ENCODE data around the gene TNFRSF4. TPM values are rescaled to one million over a fixed set of nuclear protein-coding genes. Genes with fewer than 3 reads are reported as not detected.
A peak's percentile ranks its signal among the peaks of the same experiment; 100 is the strongest.

The TNFRSF4 gene
- total and polyA plus RNA-seq, 2 of the 13 experiments (the other 11 are each of a cell fraction or from before 2014, with no cell fraction given): not detected

DNA sequence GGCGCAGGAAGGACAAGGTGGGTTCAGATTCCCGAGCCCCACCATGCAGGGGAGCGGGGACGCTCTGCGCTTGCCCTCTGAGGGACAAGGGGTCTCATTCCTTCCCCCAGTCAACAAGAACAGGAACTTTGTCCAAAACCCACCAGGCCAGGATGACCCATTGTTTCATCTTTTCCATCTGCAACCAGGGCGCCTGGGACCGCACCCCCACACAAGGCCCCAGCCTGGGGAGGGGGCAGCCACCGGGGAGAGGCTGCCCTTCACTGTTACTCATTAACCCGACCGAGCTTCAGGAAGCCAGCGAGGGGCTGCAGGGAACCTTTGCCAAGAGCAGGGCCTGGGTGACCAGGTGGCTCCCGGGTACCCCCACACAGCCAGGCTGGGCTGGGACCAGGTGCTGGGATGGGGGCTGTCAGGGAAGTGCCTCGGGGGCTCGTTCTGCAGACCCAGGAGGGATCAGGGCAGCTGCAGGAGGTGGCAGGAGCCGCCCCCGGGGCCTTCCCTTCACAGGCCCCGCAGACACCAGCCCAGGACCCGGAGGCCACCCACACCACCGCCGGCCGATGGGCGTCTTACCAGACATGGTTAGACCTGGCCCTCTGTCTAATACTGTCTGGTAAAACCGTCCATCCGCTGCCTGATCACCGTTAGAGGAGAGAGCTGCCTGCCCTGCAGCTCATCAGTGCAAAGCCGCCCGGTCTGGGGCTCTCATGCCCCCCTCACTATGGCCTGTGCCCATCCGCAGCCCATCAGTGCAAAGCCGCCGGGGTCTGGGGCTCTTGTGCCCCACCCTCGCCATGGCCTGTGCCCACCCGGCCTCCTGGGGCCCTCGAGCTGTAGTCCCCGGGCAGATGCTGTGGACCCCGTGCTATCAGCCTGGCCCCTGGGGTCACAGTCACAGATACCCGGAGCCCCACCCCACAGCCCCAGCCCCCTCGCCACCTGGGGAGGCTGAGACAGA lies 45.2 kb downstream of the TNFRSF4 start (continued):
- TF ChIP-seq, protein P1, sequence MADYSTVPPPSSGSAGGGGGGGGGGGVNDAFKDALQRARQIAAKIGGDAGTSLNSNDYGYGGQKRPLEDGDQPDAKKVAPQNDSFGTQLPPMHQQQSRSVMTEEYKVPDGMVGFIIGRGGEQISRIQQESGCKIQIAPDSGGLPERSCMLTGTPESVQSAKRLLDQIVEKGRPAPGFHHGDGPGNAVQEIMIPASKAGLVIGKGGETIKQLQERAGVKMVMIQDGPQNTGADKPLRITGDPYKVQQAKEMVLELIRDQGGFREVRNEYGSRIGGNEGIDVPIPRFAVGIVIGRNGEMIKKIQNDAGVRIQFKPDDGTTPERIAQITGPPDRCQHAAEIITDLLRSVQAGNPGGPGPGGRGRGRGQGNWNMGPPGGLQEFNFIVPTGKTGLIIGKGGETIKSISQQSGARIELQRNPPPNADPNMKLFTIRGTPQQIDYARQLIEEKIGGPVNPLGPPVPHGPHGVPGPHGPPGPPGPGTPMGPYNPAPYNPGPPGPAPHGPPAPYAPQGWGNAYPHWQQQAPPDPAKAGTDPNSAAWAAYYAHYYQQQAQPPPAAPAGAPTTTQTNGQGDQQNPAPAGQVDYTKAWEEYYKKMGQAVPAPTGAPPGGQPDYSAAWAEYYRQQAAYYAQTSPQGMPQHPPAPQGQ (CRISPR knock-in tag; IDR thresholded peaks at IDR 0.05; ENCODE audit: borderline replicate concordance): no peak
- TF ChIP-seq SRY (CRISPR knock-in tag; IDR thresholded peaks at IDR 0.05): no peak
- TF ChIP-seq ZNF788 (CRISPR knock-in tag; IDR thresholded peaks at IDR 0.05; ENCODE audit: borderline replicate concordance): no peak
- TF ChIP-seq ZNF737 (CRISPR knock-in tag; IDR thresholded peaks at IDR 0.05; ENCODE audit: borderline replicate concordance): no peak
- no peak for TF ChIP-seq NR2F1 (CRISPR knock-in tag; IDR thresholded peaks at IDR 0.05)
- TF ChIP-seq ZNF510 (CRISPR knock-in tag; IDR thresholded peaks at IDR 0.05; ENCODE audit: low read depth): no peak
- TF ChIP-seq SETDB1 (CRISPR knock-in tag; IDR thresholded peaks at IDR 0.05; ENCODE audit: borderline replicate concordance): no peak
- TF ChIP-seq ELK4 (CRISPR knock-in tag; IDR thresholded peaks at IDR 0.05; ENCODE audit: borderline replicate concordance): no peak
- no peak for TF ChIP-seq KMT2B (CRISPR knock-in tag; IDR thresholded peaks at IDR 0.05)
- no peak for TF ChIP-seq ZBTB20 (CRISPR knock-in tag; IDR thresholded peaks at IDR 0.05; ENCODE audit: borderline replicate concordance, low read depth)
- TF ChIP-seq ELF4 (CRISPR knock-in tag; IDR thresholded peaks at IDR 0.05; ENCODE audit: borderline replicate concordance): no peak
- 0 out of 2 replicates have a peak, but pooled peaks have one; percentile 18 for TF ChIP-seq MYC (CRISPR knock-in tag; IDR thresholded peaks at IDR 0.05; ENCODE audit: borderline replicate concordance)
- TF ChIP-seq MED13 (CRISPR knock-in tag; IDR thresholded peaks at IDR 0.05): no peak
- TF ChIP-seq, protein P2, sequence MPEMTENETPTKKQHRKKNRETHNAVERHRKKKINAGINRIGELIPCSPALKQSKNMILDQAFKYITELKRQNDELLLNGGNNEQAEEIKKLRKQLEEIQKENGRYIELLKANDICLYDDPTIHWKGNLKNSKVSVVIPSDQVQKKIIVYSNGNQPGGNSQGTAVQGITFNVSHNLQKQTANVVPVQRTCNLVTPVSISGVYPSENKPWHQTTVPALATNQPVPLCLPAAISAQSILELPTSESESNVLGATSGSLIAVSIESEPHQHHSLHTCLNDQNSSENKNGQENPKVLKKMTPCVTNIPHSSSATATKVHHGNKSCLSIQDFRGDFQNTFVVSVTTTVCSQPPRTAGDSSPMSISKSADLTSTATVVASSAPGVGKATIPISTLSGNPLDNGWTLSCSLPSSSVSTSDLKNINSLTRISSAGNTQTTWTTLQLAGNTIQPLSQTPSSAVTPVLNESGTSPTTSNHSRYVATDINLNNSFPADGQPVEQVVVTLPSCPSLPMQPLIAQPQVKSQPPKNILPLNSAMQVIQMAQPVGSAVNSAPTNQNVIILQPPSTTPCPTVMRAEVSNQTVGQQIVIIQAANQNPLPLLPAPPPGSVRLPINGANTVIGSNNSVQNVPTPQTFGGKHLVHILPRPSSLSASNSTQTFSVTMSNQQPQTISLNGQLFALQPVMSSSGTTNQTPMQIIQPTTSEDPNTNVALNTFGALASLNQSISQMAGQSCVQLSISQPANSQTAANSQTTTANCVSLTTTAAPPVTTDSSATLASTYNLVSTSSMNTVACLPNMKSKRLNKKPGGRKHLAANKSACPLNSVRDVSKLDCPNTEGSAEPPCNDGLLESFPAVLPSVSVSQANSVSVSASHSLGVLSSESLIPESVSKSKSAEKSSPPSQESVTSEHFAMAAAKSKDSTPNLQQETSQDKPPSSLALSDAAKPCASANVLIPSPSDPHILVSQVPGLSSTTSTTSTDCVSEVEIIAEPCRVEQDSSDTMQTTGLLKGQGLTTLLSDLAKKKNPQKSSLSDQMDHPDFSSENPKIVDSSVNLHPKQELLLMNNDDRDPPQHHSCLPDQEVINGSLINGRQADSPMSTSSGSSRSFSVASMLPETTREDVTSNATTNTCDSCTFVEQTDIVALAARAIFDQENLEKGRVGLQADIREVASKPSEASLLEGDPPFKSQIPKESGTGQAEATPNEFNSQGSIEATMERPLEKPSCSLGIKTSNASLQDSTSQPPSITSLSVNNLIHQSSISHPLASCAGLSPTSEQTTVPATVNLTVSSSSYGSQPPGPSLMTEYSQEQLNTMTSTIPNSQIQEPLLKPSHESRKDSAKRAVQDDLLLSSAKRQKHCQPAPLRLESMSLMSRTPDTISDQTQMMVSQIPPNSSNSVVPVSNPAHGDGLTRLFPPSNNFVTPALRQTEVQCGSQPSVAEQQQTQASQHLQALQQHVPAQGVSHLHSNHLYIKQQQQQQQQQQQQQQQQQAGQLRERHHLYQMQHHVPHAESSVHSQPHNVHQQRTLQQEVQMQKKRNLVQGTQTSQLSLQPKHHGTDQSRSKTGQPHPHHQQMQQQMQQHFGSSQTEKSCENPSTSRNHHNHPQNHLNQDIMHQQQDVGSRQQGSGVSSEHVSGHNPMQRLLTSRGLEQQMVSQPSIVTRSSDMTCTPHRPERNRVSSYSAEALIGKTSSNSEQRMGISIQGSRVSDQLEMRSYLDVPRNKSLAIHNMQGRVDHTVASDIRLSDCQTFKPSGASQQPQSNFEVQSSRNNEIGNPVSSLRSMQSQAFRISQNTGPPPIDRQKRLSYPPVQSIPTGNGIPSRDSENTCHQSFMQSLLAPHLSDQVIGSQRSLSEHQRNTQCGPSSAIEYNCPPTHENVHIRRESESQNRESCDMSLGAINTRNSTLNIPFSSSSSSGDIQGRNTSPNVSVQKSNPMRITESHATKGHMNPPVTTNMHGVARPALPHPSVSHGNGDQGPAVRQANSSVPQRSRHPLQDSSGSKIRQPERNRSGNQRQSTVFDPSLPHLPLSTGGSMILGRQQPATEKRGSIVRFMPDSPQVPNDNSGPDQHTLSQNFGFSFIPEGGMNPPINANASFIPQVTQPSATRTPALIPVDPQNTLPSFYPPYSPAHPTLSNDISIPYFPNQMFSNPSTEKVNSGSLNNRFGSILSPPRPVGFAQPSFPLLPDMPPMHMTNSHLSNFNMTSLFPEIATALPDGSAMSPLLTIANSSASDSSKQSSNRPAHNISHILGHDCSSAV (CRISPR knock-in tag; IDR thresholded peaks at IDR 0.05; ENCODE audit: borderline replicate concordance): no peak
- no peak for TF ChIP-seq ZNF468 (CRISPR knock-in tag; IDR thresholded peaks at IDR 0.05)
- TF ChIP-seq AGO2 (optimal IDR thresholded peaks at IDR 0.05; ENCODE audit: low read depth, low read length): peak; percentile 17
